Measurements from ENCODE around the gene TBCD. TPM values are rescaled to one million over a fixed set of nuclear protein-coding genes. Genes with fewer than 3 reads are reported as not detected.

TBCD gene
- total RNA-seq, 2 donors from 2014 or later: 55.0 to 55.5 TPM

DNA sequence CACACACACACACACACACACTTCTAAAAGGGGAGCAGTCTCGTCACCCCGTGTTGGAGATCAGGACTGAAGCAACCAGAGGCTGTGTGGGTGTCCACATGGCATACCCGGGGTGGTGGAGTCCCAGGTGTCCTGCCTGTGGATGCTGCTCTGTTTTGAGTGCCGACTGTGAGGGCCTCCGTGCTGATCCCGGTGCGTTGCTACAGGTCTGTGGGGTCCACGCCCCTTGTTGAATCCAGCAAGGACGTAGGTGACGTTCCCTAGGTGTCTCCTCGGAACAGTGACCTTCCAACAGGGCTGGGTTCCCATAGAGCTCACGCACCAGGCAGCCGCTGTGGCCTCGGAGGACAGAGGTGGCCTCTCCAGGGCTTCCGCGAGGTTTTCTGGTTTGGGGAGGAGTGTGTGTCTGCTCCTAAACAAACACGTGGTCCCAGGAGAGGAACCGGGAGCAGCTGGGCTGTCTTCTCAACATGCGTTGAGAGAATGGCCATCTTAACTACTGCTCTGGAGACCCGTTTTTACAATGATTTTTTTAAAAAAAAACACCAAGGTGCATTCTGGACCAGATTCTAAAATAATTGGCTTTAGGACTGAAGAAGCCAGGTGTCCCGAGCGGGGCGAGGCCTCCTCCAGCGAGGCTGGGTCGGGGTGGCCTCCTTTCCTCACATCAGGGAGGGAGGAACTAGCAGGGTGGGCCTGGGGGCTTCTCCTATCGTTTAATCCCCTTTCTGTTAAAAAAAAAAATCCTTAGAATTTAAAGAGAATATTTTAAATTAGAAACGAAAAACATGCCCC is 188.6 kb downstream of the TBCD start:
- DNase-seq (ENCODE audit: low spot score) (no peak), ATAC-seq (ENCODE audit: insufficient number of reproducible peaks, low FRiP score, low read depth) (no peak)
- Histone ChIP-seq H3K9me3 (peaks cover 14% of the 10 kb centered on the region), H3K4me3 (no peak overlapping the region), H3K36me3 (peaks cover 41% of the 10 kb centered on the region), H3K4me1 (ENCODE audit: control insufficient read depth in 1 of 2, low read depth in 2 of 2) (no peaks in the 10 kb centered on the region), H3K27ac (no peak overlapping the region), H3K27me3 (replicated peaks; ENCODE audit: insufficient read depth) (no peaks in the 10 kb centered on the region)
- no peak for TF ChIP-seq CTCF (IDR thresholded peaks at IDR 0.05)

DNA sequence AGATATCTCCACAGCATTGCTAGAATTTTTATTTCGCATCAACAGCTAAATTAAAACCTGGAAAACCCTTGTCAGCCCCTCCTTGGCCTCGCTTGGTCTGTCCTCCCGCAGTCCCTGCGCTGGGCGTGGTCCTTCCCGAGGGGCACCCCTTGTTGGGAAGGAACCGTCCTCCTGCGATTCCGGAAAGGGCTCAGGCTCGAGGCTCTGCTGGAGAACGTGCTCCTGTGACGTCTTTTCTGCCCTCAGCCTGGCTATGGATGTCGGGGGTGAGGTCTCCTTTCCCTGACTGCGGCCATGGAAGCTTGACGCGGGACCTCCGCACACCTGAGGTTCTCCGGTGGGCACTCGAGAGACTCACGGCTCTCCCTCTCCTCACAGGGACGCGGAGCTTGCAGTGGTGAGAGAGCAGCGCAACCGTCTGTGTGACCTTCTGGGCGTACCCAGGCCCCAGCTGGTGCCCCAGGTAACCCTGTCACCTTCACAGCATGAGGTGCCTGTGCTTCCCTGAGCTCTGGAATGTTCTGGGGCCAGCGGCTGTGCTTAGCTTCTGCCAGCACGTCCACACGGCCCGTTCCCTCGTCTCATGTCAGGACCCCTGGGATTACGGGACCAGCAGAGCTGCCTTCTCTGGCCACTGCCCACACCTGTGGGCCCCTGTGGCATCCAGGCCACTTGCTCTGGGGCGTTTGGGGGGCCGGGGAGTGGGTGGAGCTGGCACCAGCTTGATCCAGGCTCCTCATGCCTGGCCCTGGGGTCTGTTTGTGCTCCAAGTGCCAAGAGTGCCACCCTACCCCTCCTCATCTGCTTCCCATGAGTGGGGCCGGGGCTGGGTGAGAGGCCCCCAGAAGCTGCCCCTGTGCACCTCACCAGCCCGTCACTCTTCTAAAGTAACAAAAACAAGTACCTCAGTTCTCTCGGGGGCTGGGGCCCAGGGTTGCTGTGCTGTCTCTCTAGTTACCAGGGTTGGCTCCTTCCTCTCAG is 189.4 kb downstream of the TBCD start:
- Histone ChIP-seq H3K36me3 (peaks cover 41% of the 10 kb centered on the region), H3K9me3 (peaks cover 21% of the 10 kb centered on the region)
- ATAC-seq (ENCODE audit: insufficient number of reproducible peaks, low FRiP score, low read depth): no peak

DNA sequence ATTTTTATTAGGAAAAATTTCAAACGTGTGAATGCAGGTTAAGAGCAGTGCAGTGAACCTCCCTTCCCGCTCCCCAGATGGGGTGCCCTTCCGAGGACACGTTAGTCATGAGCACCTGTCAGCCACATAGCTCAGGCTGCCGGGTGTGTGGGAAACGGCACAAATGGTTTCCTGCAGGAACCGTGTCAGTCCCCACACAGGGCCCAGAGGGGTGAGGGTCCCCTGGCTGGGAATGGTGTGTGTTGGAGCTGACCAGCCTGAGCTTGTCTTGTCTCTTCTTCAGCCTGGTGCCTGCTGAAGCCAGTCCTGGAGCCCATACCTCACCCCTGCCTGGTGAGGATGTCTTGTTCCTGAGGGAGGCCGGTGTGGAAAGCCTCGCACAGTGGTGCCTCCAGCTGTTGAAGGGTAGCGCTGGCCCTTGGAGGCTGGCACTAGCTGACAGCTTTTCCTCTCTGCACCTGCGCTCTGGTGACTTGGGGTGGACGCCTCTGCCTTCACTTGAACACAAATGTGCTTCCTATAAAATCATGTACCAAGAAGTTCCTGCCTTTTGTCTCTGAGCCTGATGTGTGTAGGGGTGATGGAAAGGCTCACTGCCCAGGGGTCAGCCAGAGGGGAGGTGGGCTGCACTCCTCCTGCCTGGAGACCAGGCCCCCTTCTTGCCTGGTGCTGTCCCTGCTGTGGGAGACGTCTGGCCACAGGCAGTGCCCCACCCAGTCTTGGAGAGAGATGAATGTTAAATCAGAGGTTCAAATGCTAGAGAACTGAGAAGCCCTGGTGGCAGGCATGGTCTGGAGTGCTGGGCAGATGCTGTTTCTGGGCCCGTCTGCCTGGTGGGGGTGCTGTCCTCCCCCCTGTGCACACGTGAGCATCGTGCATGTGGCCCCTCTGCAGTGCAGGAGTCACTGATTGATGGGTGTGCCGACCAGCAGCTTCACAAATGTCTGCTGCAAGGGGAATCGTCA is 190.6 kb downstream of the TBCD start:
- no peak for ATAC-seq (ENCODE audit: insufficient number of reproducible peaks, low FRiP score, low read depth)
- Histone ChIP-seq H3K27ac (no peak overlapping the region), H3K4me3 (no peak overlapping the region), H3K9me3 (peaks cover 21% of the 10 kb centered on the region), H3K36me3 (peaks cover 36% of the 10 kb centered on the region), H3K4me1 (ENCODE audit: control insufficient read depth in 1 of 2, low read depth in 2 of 2) (no peaks in the 10 kb centered on the region), H3K27me3 (replicated peaks; ENCODE audit: insufficient read depth) (no peaks in the 10 kb centered on the region)
- DNase-seq (ENCODE audit: low spot score): no peak
- no peak for TF ChIP-seq CTCF (IDR thresholded peaks at IDR 0.05)

More for the DNA sequence above, 189.4 kb downstream of the TBCD start:
- no peaks in the 10 kb centered on the region for H3K27me3 ChIP-seq (replicated peaks; ENCODE audit: insufficient read depth)
- no peak overlapping the region for H3K27ac ChIP-seq
- H3K4me3 ChIP-seq: no peak overlapping the region
- no peaks in the 10 kb centered on the region for H3K4me1 ChIP-seq (ENCODE audit: control insufficient read depth in 1 of 2, low read depth in 2 of 2)
- DNase-seq (ENCODE audit: low spot score): no peak
- no peak for TF ChIP-seq CTCF (IDR thresholded peaks at IDR 0.05)

DNA sequence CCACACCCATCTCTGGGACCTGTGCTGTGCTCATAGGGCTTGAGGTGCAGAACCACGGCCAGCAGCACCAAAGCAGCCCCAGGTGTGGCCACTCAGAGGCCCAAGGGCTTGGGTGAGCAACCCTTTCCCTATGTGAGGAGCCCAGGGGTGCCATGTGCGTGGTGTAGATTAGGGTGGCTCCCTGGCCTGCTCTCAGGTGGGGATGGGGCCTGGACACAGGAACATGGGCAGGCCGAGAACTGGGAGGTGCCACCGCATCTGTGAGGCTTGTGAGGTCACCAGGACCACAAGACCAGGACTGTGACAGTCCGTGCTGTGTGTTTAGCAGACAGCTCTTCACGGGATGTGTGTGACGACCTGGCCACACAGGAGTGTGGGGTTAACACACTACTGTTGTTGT is 191.5 kb downstream of the TBCD start:
- no peak overlapping the region for H3K27ac ChIP-seq
- no peak for TF ChIP-seq CTCF (IDR thresholded peaks at IDR 0.05)
- peaks cover 36% of the 10 kb centered on the region for H3K36me3 ChIP-seq
- peaks cover 21% of the 10 kb centered on the region for H3K9me3 ChIP-seq
- H3K4me1 ChIP-seq (ENCODE audit: control insufficient read depth in 1 of 2, low read depth in 2 of 2): no peaks in the 10 kb centered on the region
- H3K27me3 ChIP-seq (replicated peaks; ENCODE audit: insufficient read depth): no peaks in the 10 kb centered on the region
- ATAC-seq (ENCODE audit: insufficient number of reproducible peaks, low FRiP score, low read depth) (no peak), DNase-seq (ENCODE audit: low spot score) (no peak)
- H3K4me3 ChIP-seq: no peak overlapping the region
